ENCODE data around the gene SPTLC2.

DNA sequence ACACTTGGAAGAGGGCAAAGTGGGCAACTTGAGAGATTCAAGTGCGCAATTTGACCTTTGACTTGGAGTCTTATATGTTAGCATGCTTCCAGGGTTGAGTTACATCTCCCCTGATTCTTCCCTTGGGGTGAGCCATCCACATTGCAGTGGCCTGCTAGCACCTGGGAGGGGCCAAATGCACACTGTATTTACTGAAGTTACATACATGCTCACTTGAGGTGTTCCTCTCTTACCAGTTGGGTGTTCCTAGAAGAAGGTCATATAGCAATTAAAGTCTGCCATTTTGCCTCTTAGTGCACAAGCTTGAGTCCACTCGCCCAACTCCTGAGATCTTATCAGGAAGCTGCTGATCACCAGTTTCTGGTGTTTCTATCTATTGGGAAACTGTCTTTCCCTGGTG is 13.7 kb upstream of the SPTLC2 start:
- TF ChIP-seq, protein P1, sequence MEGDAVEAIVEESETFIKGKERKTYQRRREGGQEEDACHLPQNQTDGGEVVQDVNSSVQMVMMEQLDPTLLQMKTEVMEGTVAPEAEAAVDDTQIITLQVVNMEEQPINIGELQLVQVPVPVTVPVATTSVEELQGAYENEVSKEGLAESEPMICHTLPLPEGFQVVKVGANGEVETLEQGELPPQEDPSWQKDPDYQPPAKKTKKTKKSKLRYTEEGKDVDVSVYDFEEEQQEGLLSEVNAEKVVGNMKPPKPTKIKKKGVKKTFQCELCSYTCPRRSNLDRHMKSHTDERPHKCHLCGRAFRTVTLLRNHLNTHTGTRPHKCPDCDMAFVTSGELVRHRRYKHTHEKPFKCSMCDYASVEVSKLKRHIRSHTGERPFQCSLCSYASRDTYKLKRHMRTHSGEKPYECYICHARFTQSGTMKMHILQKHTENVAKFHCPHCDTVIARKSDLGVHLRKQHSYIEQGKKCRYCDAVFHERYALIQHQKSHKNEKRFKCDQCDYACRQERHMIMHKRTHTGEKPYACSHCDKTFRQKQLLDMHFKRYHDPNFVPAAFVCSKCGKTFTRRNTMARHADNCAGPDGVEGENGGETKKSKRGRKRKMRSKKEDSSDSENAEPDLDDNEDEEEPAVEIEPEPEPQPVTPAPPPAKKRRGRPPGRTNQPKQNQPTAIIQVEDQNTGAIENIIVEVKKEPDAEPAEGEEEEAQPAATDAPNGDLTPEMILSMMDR (IDR thresholded peaks at IDR 0.05): no peak
- TF ChIP-seq POLR2A (IDR thresholded peaks at IDR 0.05): no peak

All from ovary (tissue), 3 donors.